Melanocyte of skin (primary cell): Measurements from ENCODE around the gene PTPRS. TPM values are rescaled to one million over a fixed set of nuclear protein-coding genes. Genes with fewer than 3 reads are reported as not detected.

Experiments
- total RNA-seq, 2 donors: library from RNA; depleted of rRNA; stranded (reverse); fragments of >200 nt; gene quantifications; 2 replicates each; pipeline ENCODE4 v1.2.3, GENCODE V29; 2012

Gene PTPRS
- 100 to 1,000 TPM; 126 to 231 TPM for total RNA-seq

GRCh38 chr19:5340637-5341447 lies at the start of gene PTPRS:
Gene PTPRS, minus strand, starts transcription at chr19:5340812. Its CDS starts 54,672 bp downstream, at chr19:5286140.

Other genes with a start within 250 kb of the PTPRS start
- not detected for gene ZNRF4, start 114.6 kb upstream of the PTPRS start, total RNA-seq
- gene TINCR, start 227.1 kb upstream of the PTPRS start, total RNA-seq: under 1 TPM in 1 of 2 donors, not detected in 1; 1.00 TPM